ENCODE measurements around the gene SLC66A1. TPM values are rescaled to one million over a fixed set of nuclear protein-coding genes. Genes with fewer than 3 reads are reported as not detected.
A peak's percentile ranks its signal among the peaks of the same experiment; 100 is the strongest.
"Not testable (repeated sequence)": the region's sequence is repeated elsewhere in the genome, so short reads cannot be mapped to it uniquely, and the experiment has no call there.

The SLC66A1 gene
- total and polyA plus RNA-seq, 7 donors: 8.0 to 25.8 (median 18.0) TPM

DNA sequence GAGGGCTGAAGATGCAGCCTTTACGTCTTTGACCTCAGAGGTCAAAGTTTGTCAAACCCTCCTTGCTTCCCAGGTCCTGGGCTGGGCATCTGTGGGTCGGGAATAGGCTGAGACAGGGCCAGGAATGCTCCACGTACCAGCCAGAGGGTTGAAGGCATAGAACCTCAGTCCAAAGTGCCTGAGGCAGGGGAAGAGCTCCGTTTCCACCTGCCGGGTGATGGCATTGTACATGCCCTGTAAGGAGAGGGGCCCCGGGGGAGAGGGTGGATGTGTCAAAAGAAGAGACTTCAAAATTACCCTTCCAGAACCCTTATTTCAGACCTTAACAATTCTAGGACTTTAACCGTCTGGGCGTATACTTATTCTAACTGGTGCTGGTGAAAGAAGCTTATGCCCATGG is 27.2 kb upstream of the SLC66A1 start:
- H3K4me1 ChIP-seq: peaks cover 8% of the 10 kb centered on the region
- H3K27me3 ChIP-seq (ENCODE audit: insufficient read depth in 3 of 3, low read length in 2 of 3): no peaks in the 10 kb centered on the region
- WGBS, 3 donors: 88 to 92% (median 90%) methylated on average over 8 of the region's 8 CpGs
- ATAC-seq: no peak
- intact Hi-C loops (cut with DNase I): no loop called here
- TF ChIP-seq, protein P1, sequence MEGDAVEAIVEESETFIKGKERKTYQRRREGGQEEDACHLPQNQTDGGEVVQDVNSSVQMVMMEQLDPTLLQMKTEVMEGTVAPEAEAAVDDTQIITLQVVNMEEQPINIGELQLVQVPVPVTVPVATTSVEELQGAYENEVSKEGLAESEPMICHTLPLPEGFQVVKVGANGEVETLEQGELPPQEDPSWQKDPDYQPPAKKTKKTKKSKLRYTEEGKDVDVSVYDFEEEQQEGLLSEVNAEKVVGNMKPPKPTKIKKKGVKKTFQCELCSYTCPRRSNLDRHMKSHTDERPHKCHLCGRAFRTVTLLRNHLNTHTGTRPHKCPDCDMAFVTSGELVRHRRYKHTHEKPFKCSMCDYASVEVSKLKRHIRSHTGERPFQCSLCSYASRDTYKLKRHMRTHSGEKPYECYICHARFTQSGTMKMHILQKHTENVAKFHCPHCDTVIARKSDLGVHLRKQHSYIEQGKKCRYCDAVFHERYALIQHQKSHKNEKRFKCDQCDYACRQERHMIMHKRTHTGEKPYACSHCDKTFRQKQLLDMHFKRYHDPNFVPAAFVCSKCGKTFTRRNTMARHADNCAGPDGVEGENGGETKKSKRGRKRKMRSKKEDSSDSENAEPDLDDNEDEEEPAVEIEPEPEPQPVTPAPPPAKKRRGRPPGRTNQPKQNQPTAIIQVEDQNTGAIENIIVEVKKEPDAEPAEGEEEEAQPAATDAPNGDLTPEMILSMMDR (IDR thresholded peaks at IDR 0.05): no peak
- no peak for DNase-seq
- no peak overlapping the region for H3K27ac ChIP-seq
- H3K36me3 ChIP-seq (ENCODE audit: insufficient read depth in 1 of 2, low read depth in 1 of 2): no peaks in the 10 kb centered on the region
- H3K4me3 ChIP-seq: no peak overlapping the region
- no peaks in the 10 kb centered on the region for H3K9me3 ChIP-seq

DNA sequence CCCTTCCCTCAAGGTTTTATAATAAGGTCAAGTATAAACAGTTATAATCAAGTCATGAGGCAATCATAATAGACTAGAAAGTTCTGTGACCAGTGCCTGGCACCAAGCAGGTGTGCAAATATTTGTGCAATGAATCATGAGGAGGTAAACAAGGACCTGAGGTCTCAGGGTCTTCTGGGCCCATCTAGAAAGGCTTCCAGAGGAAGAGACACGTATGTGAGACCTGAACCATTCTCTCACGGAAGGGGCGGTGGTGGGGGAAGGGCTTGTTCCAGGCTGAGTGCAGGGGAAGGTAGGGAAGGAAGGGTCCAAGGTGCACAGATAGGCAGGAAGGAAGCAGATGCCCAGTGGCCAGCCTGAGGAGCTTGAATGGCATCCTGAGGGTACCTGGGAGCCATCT is 26.8 kb upstream of the SLC66A1 start:
- H3K4me1 ChIP-seq; H3K4me3 ChIP-seq; intact Hi-C loops (cut with DNase I); H3K36me3 ChIP-seq (ENCODE audit: insufficient read depth in 1 of 2, low read depth in 1 of 2); ATAC-seq; H3K9me3 ChIP-seq; H3K27ac ChIP-seq; H3K27me3 ChIP-seq (ENCODE audit: insufficient read depth in 3 of 3, low read length in 2 of 3); DNase-seq: not testable (repeated sequence)
- WGBS, 3 donors: 96 to 100% (median 96%) methylated on average over 3 of the region's 3 CpGs

DNA sequence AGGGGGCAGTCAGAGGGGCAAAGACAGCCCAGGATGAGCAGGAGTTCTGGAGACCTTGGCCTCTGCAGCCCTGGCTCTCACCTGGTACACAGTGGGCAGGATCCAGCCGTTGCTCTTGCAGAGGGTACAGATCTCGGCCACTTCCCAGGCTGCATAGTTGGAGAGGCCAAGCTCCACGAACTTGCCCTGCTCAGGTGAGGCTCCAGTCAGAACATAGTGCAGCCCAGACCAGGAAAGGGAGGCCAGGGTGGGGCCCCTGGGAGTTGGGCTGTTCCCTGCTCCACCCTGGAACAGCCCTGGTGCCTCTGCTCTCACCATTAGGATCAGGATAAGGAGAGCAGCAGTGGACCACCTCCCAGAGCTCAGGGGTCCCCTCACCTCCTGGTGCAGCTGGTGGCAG is 26.3 kb upstream of the SLC66A1 start:
- WGBS, 3 donors: 75 to 91% (median 90%) methylated on average over 3 of the region's 3 CpGs
- DNase-seq; H3K9me3 ChIP-seq; intact Hi-C loops (cut with DNase I); H3K27ac ChIP-seq; H3K36me3 ChIP-seq (ENCODE audit: insufficient read depth in 1 of 2, low read depth in 1 of 2); H3K4me3 ChIP-seq; ATAC-seq; H3K27me3 ChIP-seq (ENCODE audit: insufficient read depth in 3 of 3, low read length in 2 of 3); H3K4me1 ChIP-seq: not testable (repeated sequence)

GRCh38 chr1:19287436-19288185 is 24.5 kb upstream of the SLC66A1 start:
- no peak for DNase-seq
- no peaks in the 10 kb centered on the region for H3K27me3 ChIP-seq (ENCODE audit: insufficient read depth in 3 of 3, low read length in 2 of 3)
- H3K36me3 ChIP-seq (ENCODE audit: insufficient read depth in 1 of 2, low read depth in 1 of 2): no peaks in the 10 kb centered on the region
- peak in 1 of 4 donors; percentile 5 for ATAC-seq
- intact Hi-C loops (cut with DNase I): no loop called here
- H3K4me3 ChIP-seq: no peak overlapping the region
- TF ChIP-seq, protein P1 (IDR thresholded peaks at IDR 0.05): no peak
- peaks cover 8% of the 10 kb centered on the region for H3K4me1 ChIP-seq
- no peak overlapping the region for H3K27ac ChIP-seq
- 85 to 92% (median 90%) methylated on average over 13 of the region's 13 CpGs for WGBS, 3 donors
- H3K9me3 ChIP-seq: no peaks in the 10 kb centered on the region

- WGBS, 3 donors: 11 to 12% (median 12%) methylated on average over 46 to 73 of the region's 82 CpGs
- ATAC-seq (peak; percentile 86 to 94 (median 92)), DNase-seq (peak; percentile 61 to 76)
- H3K27me3 ChIP-seq (ENCODE audit: insufficient read depth in 3 of 3, low read length in 2 of 3); H3K36me3 ChIP-seq (ENCODE audit: insufficient read depth in 1 of 2, low read depth in 1 of 2); H3K4me1 ChIP-seq; H3K27ac ChIP-seq; H3K9me3 ChIP-seq; intact Hi-C loops (cut with DNase I): not testable (repeated sequence)
- H3K4me3 ChIP-seq: peak within 1 kb of the TSS; percentile 69
Observed at GRCh38 chr1:19288324-19289241, 23.5 kb upstream of the SLC66A1 start, which contains the start of gene AKR7A3. TSS of gene AKR7A3 (minus strand) at chr1:19288770. CDS start at chr1:19288709, 61 bp downstream.

DNA sequence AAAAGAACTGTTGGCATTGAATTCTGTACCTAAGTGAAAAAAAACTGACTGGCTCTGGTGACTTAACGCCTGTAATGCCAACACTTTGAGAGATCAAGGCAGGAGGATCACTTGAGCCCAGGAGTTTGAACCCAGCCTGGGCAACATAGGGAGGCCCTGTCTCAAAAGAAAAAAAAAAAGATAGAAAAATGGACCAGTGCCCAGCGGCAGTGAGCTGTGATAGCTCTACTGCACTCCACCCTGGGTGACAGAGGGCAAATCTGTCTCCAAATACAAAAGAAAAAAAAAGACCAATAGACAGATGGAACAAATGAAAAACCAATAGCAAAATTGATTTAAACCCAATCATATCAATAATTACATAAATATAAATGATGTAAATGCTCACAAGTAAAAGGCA is 22.9 kb upstream of the SLC66A1 start:
- Histone ChIP-seq H3K27me3 (ENCODE audit: insufficient read depth in 3 of 3, low read length in 2 of 3) (no peaks in the 10 kb centered on the region), H3K9me3 (no peaks in the 10 kb centered on the region), H3K4me3 (peak overlapping the region; percentile 69), H3K4me1 (peaks cover 8% of the 10 kb centered on the region), H3K27ac (no peak overlapping the region), H3K36me3 (ENCODE audit: insufficient read depth in 1 of 2, low read depth in 1 of 2) (no peaks in the 10 kb centered on the region)
- DNase-seq (no peak), ATAC-seq (peak in 3 of 4 donors; percentile 17 to 31 (median 18))
- TF ChIP-seq, protein P1 (IDR thresholded peaks at IDR 0.05): no peak
- 20 to 34% (median 29%) methylated on average over 2 of the region's 2 CpGs for WGBS, 3 donors
- intact Hi-C loops (cut with DNase I): no loop called here
